Measurements from ENCODE around the gene GARIN5B. TPM values are rescaled to one million over a fixed set of nuclear protein-coding genes. Genes with fewer than 3 reads are reported as not detected.

GARIN5B gene
- total RNA-seq, 1 experiment from 2014 or later, result not detected

GRCh38 chr19:55305491-55305890 is 57.6 kb downstream of the GARIN5B start:
- H3K4me3 ChIP-seq (ENCODE audit: low read depth, low read length, poor library complexity, severe bottlenecking), result no peak overlapping the region
- intact Hi-C loops (cut with micrococcal nuclease; ENCODE audit: unreplicated experiment), result loop anchor here (10.0 kb wide), 1 partner anchor 79 kb away; the partner anchor contains the start of genes RPL28 and TMEM238
- DNase-seq (ENCODE audit: low spot score), result peak; percentile 64
- no TSS peak for BruUV-seq (replicated peaks)
- peaks cover 50% of the 10 kb centered on the region for H3K36me3 ChIP-seq (ENCODE audit: insufficient read depth, low read length, poor library complexity, severe bottlenecking)
- POLR2A ChIA-PET (ENCODE audit: low non-redundant PET), result no interaction called here
- H3K27ac ChIP-seq (ENCODE audit: low read depth, low read length, poor library complexity, severe bottlenecking), result no peak overlapping the region
- H3K9me3 ChIP-seq (ENCODE audit: low read depth, low read length, poor library complexity, severe bottlenecking), result no peaks in the 10 kb centered on the region
- TF ChIP-seq EZH2 (IDR thresholded peaks at IDR 0.05; ENCODE audit: borderline replicate concordance, low read depth, low read length, poor library complexity, severe bottlenecking), result no peak
- TF ChIP-seq, protein P1, sequence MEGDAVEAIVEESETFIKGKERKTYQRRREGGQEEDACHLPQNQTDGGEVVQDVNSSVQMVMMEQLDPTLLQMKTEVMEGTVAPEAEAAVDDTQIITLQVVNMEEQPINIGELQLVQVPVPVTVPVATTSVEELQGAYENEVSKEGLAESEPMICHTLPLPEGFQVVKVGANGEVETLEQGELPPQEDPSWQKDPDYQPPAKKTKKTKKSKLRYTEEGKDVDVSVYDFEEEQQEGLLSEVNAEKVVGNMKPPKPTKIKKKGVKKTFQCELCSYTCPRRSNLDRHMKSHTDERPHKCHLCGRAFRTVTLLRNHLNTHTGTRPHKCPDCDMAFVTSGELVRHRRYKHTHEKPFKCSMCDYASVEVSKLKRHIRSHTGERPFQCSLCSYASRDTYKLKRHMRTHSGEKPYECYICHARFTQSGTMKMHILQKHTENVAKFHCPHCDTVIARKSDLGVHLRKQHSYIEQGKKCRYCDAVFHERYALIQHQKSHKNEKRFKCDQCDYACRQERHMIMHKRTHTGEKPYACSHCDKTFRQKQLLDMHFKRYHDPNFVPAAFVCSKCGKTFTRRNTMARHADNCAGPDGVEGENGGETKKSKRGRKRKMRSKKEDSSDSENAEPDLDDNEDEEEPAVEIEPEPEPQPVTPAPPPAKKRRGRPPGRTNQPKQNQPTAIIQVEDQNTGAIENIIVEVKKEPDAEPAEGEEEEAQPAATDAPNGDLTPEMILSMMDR (conservative IDR thresholded peaks at IDR 0.05; ENCODE audit: low read depth, low read length), result no peak
- CTCF ChIA-PET, result no interaction called here
- H3K4me1 ChIP-seq (ENCODE audit: insufficient read depth, low read length, poor library complexity, severe bottlenecking), result peaks cover 4% of the 10 kb centered on the region
- no peaks in the 10 kb centered on the region for H3K27me3 ChIP-seq (replicated peaks; ENCODE audit: insufficient read depth, low read depth, low read length, poor library complexity)

DNA sequence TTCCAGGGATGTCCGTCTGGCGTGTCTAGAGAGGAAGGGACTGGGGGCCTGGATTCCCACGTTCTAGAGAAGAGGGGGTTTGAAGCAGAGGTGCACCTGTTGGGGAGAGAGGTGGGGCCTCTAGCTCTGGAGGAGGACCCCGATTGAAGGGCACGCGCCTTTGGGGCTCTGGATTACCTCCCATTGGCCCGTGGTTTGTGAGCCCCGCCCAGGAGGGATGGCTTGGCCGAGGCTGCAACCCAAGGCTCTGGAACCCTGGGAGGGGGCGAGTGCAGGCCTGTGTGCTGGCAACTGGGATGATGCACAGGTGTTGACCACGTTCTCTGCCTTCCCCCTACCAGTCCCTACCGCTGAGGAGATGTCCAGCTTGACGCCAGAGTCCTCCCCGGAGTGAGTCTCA is 58.1 kb downstream of the GARIN5B start:
- intact Hi-C loops (cut with micrococcal nuclease; ENCODE audit: unreplicated experiment), result loop anchor here (10.0 kb wide), 1 partner anchor 80 kb away; the partner anchor contains the start of genes RPL28 and TMEM238
- Histone ChIP-seq H3K27me3 (replicated peaks; ENCODE audit: insufficient read depth, low read depth, low read length, poor library complexity) (no peaks in the 10 kb centered on the region), H3K36me3 (ENCODE audit: insufficient read depth, low read length, poor library complexity, severe bottlenecking) (peaks cover 50% of the 10 kb centered on the region), H3K9me3 (ENCODE audit: low read depth, low read length, poor library complexity, severe bottlenecking) (no peaks in the 10 kb centered on the region), H3K27ac (ENCODE audit: low read depth, low read length, poor library complexity, severe bottlenecking) (no peak overlapping the region), H3K4me3 (ENCODE audit: low read depth, low read length, poor library complexity, severe bottlenecking) (no peak overlapping the region), H3K4me1 (ENCODE audit: insufficient read depth, low read length, poor library complexity, severe bottlenecking) (peaks cover 4% of the 10 kb centered on the region)
- no TSS peak for BruUV-seq (replicated peaks)
- ChIA-PET CTCF (no interaction called here), POLR2A (ENCODE audit: low non-redundant PET) (no interaction called here)
- DNase-seq (ENCODE audit: low spot score), result no peak
- no peak for TF ChIP-seq EZH2 (IDR thresholded peaks at IDR 0.05; ENCODE audit: borderline replicate concordance, low read depth, low read length, poor library complexity, severe bottlenecking)
- TF ChIP-seq, protein P1 (conservative IDR thresholded peaks at IDR 0.05; ENCODE audit: low read depth, low read length), result no peak

Other genes with a start within 250 kb of the GARIN5B start
- gene PPP1R12C, start 245.6 kb downstream of the GARIN5B start, total RNA-seq (2021), result 85.7 and 94.6 TPM in 2 replicates
- 37.6 and 54.3 TPM in 2 replicates for gene TNNT1, start 214.1 kb downstream of the GARIN5B start, total RNA-seq (2021)
- 12.8 and 16.5 TPM in 2 replicates for gene TNNI3, start 205.5 kb downstream of the GARIN5B start, total RNA-seq (2021)
- 4.2 and 9.1 TPM in 2 replicates for gene DNAAF3, start 196.6 kb downstream of the GARIN5B start, total RNA-seq (2021)
- gene SYT5, start 183.0 kb downstream of the GARIN5B start, total RNA-seq (2021), result 0.28 TPM in 1 of 2 replicates, not detected in the other
- 0.17 and 0.55 TPM in 2 replicates for gene PTPRH, start 153.8 kb downstream of the GARIN5B start, total RNA-seq (2021)
- gene TMEM86B, start 134.5 kb downstream of the GARIN5B start, total RNA-seq (2021), result 4.8 and 6.1 TPM in 2 replicates
- gene PPP6R1, start 104.2 kb downstream of the GARIN5B start, total RNA-seq (2021), result 103 and 108 TPM in 2 replicates
- gene HSPBP1, start 83.2 kb downstream of the GARIN5B start, total RNA-seq (2021), result 80.3 and 83.4 TPM in 2 replicates
- 30.5 and 36.8 TPM in 2 replicates for gene BRSK1, start 79.3 kb downstream of the GARIN5B start, total RNA-seq (2021)
- gene TMEM150B, start 37.9 kb downstream of the GARIN5B start, total RNA-seq (2021), result not detected in 2 replicates
- gene KMT5C, start 23.4 kb downstream of the GARIN5B start, total RNA-seq (2021), result 19.7 and 24.1 TPM in 2 replicates
- gene COX6B2, start 8.5 kb downstream of the GARIN5B start, total RNA-seq (2021), result 0.48 TPM in 1 of 2 replicates, not detected in the other
- 0.42 and 0.47 TPM in 2 replicates for gene IL11, start 7.2 kb upstream of the GARIN5B start, total RNA-seq (2021)
- not detected in 2 replicates for gene TMEM190, start 13.6 kb upstream of the GARIN5B start, total RNA-seq (2021)
- 0.42 and 0.69 TPM in 2 replicates for gene TMEM238, start 21.0 kb upstream of the GARIN5B start, total RNA-seq (2021)
- 1,355 and 1,380 TPM in 2 replicates for gene RPL28, start 22.7 kb upstream of the GARIN5B start, total RNA-seq (2021)
- gene UBE2S, start 44.5 kb upstream of the GARIN5B start, total RNA-seq (2021), result 509 and 587 TPM in 2 replicates
- gene SHISA7, start 80.0 kb upstream of the GARIN5B start, total RNA-seq (2021), result 0.21 and 0.26 TPM in 2 replicates
- gene ISOC2, start 98.4 kb upstream of the GARIN5B start, total RNA-seq (2021), result 33.2 and 40.6 TPM in 2 replicates
- not detected in 2 replicates for gene C19orf85, start 101.5 kb upstream of the GARIN5B start, total RNA-seq (2021)
- gene ZNF628, start 113.4 kb upstream of the GARIN5B start, total RNA-seq (2021), result 11.9 and 16.7 TPM in 2 replicates
- 55.1 and 66.0 TPM in 2 replicates for gene NAT14, start 121.9 kb upstream of the GARIN5B start, total RNA-seq (2021)
- 1.4 and 2.2 TPM in 2 replicates for gene SSC5D, start 125.2 kb upstream of the GARIN5B start, total RNA-seq (2021)
- gene SBK2, start 173.9 kb upstream of the GARIN5B start, total RNA-seq (2021), result not detected in 2 replicates
- gene SBK3, start 182.3 kb upstream of the GARIN5B start, total RNA-seq (2021), result not detected in 2 replicates
- gene ZNF579, start 217.6 kb upstream of the GARIN5B start, total RNA-seq (2021), result 27.4 and 27.5 TPM in 2 replicates
- 27.8 and 29.3 TPM in 2 replicates for gene FIZ1, start 236.3 kb upstream of the GARIN5B start, total RNA-seq (2021)
- 6.3 and 7.5 TPM in 2 replicates for gene ZNF524, start 237.0 kb upstream of the GARIN5B start, total RNA-seq (2021)
- gene ZNF865, start 242.4 kb upstream of the GARIN5B start, total RNA-seq (2021), result 16.1 and 17.1 TPM in 2 replicates